Measurements from ENCODE around the gene FSD2. TPM values are rescaled to one million over a fixed set of nuclear protein-coding genes. Genes with fewer than 3 reads are reported as not detected.

FSD2 gene
- total and polyA plus RNA-seq, 2 experiments from 2014 or later = 0.18 TPM; not detected in 1

GRCh38 chr15:82709081-82709420, 96.8 kb downstream of the FSD2 start:
- Mint-ChIP-seq H3K27ac (no peak overlapping the region), H3K9me3 (no peaks in the 10 kb centered on the region), H3K27me3 (ENCODE audit: insufficient read depth, low read depth, poor library complexity) (peaks cover 12% of the 10 kb centered on the region), H3K4me3 (no peak overlapping the region), H3K4me1 (peaks cover 5% of the 10 kb centered on the region; the same call in 2 of the 3 replicates), H3K36me3 (ENCODE audit: low read depth) (no peaks in the 10 kb centered on the region)
- Histone ChIP-seq H3K27ac (ENCODE audit: low read depth) (peak overlapping the region; percentile 83), H3K4me1 (ENCODE audit: insufficient read depth) (peaks cover 25% of the 10 kb centered on the region), H3K4me3 (peak overlapping the region; percentile 96), H4K20me1 (replicated peaks; ENCODE audit: insufficient read depth) (peaks cover 4% of the 10 kb centered on the region; the same call in 1 of the 2 replicates), H3F3A (replicated peaks; ENCODE audit: low read depth) (no peaks in the 10 kb centered on the region), H3K36me3 (ENCODE audit: insufficient read depth) (no peaks in the 10 kb centered on the region), H3K4me2 (peak overlapping the region; percentile 97), H3K79me2 (replicated peaks; ENCODE audit: insufficient read depth) (peaks cover 33% of the 10 kb centered on the region), H3K27me3 (ENCODE audit: insufficient read depth) (peaks cover 9% of the 10 kb centered on the region), H3K9me2 (ENCODE audit: insufficient read depth) (0 out of 2 replicates have a peak, but pooled peaks cover 7% of the 10 kb centered on the region), H2AFZ (peak overlapping the region; percentile 94)
- peak; percentile 81 for DNase-seq (ENCODE audit: low spot score)
- no peak for TF ChIP-seq EZH2phosphoT487 (IDR thresholded peaks at IDR 0.05; ENCODE audit: unreplicated experiment)
- TF ChIP-seq POLR2AphosphoS5 (IDR thresholded peaks at IDR 0.05; ENCODE audit: low read depth) = no peak
- no peak for TF ChIP-seq ZNF331 (CRISPR knock-in tag; IDR thresholded peaks at IDR 0.05; ENCODE audit: low read depth)
- TF ChIP-seq ETS1 (IDR thresholded peaks at IDR 0.05) = no peak
- TF ChIP-seq JUNB (IDR thresholded peaks at IDR 0.05; ENCODE audit: unreplicated experiment) = no peak
- TF ChIP-seq, protein P1, sequence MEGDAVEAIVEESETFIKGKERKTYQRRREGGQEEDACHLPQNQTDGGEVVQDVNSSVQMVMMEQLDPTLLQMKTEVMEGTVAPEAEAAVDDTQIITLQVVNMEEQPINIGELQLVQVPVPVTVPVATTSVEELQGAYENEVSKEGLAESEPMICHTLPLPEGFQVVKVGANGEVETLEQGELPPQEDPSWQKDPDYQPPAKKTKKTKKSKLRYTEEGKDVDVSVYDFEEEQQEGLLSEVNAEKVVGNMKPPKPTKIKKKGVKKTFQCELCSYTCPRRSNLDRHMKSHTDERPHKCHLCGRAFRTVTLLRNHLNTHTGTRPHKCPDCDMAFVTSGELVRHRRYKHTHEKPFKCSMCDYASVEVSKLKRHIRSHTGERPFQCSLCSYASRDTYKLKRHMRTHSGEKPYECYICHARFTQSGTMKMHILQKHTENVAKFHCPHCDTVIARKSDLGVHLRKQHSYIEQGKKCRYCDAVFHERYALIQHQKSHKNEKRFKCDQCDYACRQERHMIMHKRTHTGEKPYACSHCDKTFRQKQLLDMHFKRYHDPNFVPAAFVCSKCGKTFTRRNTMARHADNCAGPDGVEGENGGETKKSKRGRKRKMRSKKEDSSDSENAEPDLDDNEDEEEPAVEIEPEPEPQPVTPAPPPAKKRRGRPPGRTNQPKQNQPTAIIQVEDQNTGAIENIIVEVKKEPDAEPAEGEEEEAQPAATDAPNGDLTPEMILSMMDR (conservative IDR thresholded peaks at IDR 0.05; ENCODE audit: low read depth in 2 of 2) = no peak
- TF ChIP-seq NANOG (IDR thresholded peaks at IDR 0.05; ENCODE audit: borderline replicate concordance) = no peak
- no peak for TF ChIP-seq STAT1 (IDR thresholded peaks at IDR 0.05; ENCODE audit: unreplicated experiment)
- TF ChIP-seq ZNF114 (CRISPR knock-in tag; IDR thresholded peaks at IDR 0.05) = no peak
- no peak for TF ChIP-seq CREB1 (CRISPR knock-in tag; IDR thresholded peaks at IDR 0.05; ENCODE audit: low read depth)
- TF ChIP-seq, protein P2, sequence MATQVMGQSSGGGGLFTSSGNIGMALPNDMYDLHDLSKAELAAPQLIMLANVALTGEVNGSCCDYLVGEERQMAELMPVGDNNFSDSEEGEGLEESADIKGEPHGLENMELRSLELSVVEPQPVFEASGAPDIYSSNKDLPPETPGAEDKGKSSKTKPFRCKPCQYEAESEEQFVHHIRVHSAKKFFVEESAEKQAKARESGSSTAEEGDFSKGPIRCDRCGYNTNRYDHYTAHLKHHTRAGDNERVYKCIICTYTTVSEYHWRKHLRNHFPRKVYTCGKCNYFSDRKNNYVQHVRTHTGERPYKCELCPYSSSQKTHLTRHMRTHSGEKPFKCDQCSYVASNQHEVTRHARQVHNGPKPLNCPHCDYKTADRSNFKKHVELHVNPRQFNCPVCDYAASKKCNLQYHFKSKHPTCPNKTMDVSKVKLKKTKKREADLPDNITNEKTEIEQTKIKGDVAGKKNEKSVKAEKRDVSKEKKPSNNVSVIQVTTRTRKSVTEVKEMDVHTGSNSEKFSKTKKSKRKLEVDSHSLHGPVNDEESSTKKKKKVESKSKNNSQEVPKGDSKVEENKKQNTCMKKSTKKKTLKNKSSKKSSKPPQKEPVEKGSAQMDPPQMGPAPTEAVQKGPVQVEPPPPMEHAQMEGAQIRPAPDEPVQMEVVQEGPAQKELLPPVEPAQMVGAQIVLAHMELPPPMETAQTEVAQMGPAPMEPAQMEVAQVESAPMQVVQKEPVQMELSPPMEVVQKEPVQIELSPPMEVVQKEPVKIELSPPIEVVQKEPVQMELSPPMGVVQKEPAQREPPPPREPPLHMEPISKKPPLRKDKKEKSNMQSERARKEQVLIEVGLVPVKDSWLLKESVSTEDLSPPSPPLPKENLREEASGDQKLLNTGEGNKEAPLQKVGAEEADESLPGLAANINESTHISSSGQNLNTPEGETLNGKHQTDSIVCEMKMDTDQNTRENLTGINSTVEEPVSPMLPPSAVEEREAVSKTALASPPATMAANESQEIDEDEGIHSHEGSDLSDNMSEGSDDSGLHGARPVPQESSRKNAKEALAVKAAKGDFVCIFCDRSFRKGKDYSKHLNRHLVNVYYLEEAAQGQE (IDR thresholded peaks at IDR 0.05; ENCODE audit: unreplicated experiment) = no peak
- TF ChIP-seq EZH2 (IDR thresholded peaks at IDR 0.05; ENCODE audit: low read depth, unreplicated experiment) = no peak
- TF ChIP-seq, protein P3, sequence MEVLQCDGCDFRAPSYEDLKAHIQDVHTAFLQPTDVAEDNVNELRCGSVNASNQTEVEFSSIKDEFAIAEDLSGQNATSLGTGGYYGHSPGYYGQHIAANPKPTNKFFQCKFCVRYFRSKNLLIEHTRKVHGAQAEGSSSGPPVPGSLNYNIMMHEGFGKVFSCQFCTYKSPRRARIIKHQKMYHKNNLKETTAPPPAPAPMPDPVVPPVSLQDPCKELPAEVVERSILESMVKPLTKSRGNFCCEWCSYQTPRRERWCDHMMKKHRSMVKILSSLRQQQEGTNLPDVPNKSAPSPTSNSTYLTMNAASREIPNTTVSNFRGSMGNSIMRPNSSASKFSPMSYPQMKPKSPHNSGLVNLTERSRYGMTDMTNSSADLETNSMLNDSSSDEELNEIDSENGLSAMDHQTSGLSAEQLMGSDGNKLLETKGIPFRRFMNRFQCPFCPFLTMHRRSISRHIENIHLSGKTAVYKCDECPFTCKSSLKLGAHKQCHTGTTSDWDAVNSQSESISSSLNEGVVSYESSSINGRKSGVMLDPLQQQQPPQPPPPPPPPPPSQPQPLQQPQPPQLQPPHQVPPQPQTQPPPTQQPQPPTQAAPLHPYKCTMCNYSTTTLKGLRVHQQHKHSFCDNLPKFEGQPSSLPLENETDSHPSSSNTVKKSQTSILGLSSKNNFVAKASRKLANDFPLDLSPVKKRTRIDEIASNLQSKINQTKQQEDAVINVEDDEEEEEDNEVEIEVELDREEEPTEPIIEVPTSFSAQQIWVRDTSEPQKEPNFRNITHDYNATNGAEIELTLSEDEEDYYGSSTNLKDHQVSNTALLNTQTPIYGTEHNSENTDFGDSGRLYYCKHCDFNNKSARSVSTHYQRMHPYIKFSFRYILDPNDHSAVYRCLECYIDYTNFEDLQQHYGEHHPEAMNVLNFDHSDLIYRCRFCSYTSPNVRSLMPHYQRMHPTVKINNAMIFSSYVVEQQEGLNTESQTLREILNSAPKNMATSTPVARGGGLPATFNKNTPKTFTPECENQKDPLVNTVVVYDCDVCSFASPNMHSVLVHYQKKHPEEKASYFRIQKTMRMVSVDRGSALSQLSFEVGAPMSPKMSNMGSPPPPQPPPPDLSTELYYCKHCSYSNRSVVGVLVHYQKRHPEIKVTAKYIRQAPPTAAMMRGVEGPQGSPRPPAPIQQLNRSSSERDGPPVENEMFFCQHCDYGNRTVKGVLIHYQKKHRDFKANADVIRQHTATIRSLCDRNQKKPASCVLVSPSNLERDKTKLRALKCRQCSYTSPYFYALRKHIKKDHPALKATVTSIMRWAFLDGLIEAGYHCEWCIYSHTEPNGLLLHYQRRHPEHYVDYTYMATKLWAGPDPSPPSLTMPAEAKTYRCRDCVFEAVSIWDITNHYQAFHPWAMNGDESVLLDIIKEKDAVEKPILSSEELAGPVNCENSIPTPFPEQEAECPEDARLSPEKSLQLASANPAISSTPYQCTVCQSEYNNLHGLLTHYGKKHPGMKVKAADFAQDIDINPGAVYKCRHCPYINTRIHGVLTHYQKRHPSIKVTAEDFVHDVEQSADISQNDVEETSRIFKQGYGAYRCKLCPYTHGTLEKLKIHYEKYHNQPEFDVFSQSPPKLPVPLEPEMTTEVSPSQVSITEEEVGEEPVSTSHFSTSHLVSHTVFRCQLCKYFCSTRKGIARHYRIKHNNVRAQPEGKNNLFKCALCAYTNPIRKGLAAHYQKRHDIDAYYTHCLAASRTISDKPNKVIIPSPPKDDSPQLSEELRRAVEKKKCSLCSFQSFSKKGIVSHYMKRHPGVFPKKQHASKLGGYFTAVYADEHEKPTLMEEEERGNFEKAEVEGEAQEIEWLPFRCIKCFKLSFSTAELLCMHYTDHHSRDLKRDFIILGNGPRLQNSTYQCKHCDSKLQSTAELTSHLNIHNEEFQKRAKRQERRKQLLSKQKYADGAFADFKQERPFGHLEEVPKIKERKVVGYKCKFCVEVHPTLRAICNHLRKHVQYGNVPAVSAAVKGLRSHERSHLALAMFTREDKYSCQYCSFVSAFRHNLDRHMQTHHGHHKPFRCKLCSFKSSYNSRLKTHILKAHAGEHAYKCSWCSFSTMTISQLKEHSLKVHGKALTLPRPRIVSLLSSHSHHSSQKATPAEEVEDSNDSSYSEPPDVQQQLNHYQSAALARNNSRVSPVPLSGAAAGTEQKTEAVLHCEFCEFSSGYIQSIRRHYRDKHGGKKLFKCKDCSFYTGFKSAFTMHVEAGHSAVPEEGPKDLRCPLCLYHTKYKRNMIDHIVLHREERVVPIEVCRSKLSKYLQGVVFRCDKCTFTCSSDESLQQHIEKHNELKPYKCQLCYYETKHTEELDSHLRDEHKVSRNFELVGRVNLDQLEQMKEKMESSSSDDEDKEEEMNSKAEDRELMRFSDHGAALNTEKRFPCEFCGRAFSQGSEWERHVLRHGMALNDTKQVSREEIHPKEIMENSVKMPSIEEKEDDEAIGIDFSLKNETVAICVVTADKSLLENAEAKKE (CRISPR knock-in tag; IDR thresholded peaks at IDR 0.05) = no peak
- peak; percentile 20 for ATAC-seq

Measured in GM23338 (cell line).